HG03342 (cell line): ENCODE measurements around the gene PACSIN2.

ENCODE experiments used
- ATAC-seq: cut with Tn5 transposase; IDR thresholded peaks from one replicate; pipeline ENCODE4 v1.9.1; 2021; ENCODE audit warnings: mild to moderate bottlenecking, moderate library complexity; ENCODE audit not compliant: unreplicated experiment

PACSIN2 gene

GRCh38 chr22:42908374-42908746, 106.6 kb downstream of the PACSIN2 start:
- no peak for ATAC-seq

GRCh38 chr22:42907404-42908373, 107.3 kb downstream of the PACSIN2 start:
- ATAC-seq, result no peak

- no peak for ATAC-seq
Observed at GRCh38 chr22:42906605-42907348, 108.2 kb downstream of the PACSIN2 start.

- no peak for ATAC-seq
Observed at GRCh38 chr22:42905702-42906183, 109.2 kb downstream of the PACSIN2 start.

- no peak for ATAC-seq
Observed at GRCh38 chr22:42905217-42905616, 109.7 kb downstream of the PACSIN2 start.

- no peak for ATAC-seq
Observed at GRCh38 chr22:42904050-42904449, 110.9 kb downstream of the PACSIN2 start.

GRCh38 chr22:42902875-42903510, 112.0 kb downstream of the PACSIN2 start:
- no peak for ATAC-seq

GRCh38 chr22:42901790-42902508, 113.0 kb downstream of the PACSIN2 start:
- no peak for ATAC-seq

- no peak for ATAC-seq
Observed at GRCh38 chr22:42897960-42898359, 117.0 kb downstream of the PACSIN2 start.

- no peak for ATAC-seq
Observed at GRCh38 chr22:42895541-42895981, 119.4 kb downstream of the PACSIN2 start.

GRCh38 chr22:42895087-42895486, 119.9 kb downstream of the PACSIN2 start:
- no peak for ATAC-seq

- no peak for ATAC-seq
Observed at GRCh38 chr22:42893371-42894150, 121.4 kb downstream of the PACSIN2 start.

- ATAC-seq, result no peak
Observed at GRCh38 chr22:42892571-42893316, 122.2 kb downstream of the PACSIN2 start.

- no peak for ATAC-seq
Observed at GRCh38 chr22:42892156-42892555, 122.8 kb downstream of the PACSIN2 start.

GRCh38 chr22:42891696-42892095, 123.3 kb downstream of the PACSIN2 start:
- ATAC-seq, result no peak

- no peak for ATAC-seq
Observed at GRCh38 chr22:42891008-42891407, 123.9 kb downstream of the PACSIN2 start.

- peak; percentile 56 for ATAC-seq
Observed at GRCh38 chr22:42889304-42889703, 125.6 kb downstream of the PACSIN2 start.

- ATAC-seq, result no peak
Observed at GRCh38 chr22:42887523-42888507, 127.1 kb downstream of the PACSIN2 start.
